Caki2 (cell line): ENCODE measurements around the gene HLCS. TPM values are rescaled to one million over a fixed set of nuclear protein-coding genes. Genes with fewer than 3 reads are reported as not detected.
A peak's percentile ranks its signal among the peaks of the same experiment; 100 is the strongest.

ENCODE experiments used
- DNase-seq: peaks from one replicate; pipeline ENCODE4 v3.0.0-alpha.2; 2015; ENCODE audit warnings: low read depth
- in situ Hi-C: cut with HindIII; loops from 2 replicates; pipeline ENCODE4 v1.10.0; 2016; ENCODE audit warnings: low sequenced_read_pairs, low pct_unique_long_range_greater_than_20kb, mixed read lengths
- total RNA-seq: library from RNA; depleted of rRNA; stranded (reverse); fragments of >200 nt; shearing (Covaris generic); gene quantifications from 2 replicates; pipeline ENCODE4 v1.2.3, GENCODE V29; 2014; ENCODE audit warnings: low replicate concordance

HLCS gene
- total RNA-seq, 1 experiment from 2014 or later, result 10.4 TPM

DNA sequence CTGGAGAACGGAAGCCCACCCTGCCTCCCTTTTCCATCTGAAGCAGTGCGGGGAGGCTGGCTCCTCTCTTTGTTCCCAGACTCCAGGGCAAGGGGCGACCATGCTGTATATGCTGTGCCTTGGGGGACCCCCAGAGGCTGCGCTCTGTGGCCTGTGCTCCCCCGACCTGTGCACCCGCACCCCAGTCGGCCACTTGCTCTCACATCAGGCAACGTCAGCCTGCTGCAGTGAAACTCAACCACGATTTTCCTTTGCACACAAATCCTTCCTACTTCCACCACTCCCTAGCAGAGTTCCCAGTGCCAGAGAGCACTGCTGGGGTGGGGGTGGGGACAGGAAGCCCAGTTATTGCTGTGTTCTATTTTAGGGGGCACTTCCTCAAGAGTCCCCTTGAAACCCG lies 215.1 kb downstream of the HLCS start:
- in situ Hi-C loops, result no loop called here
- DNase-seq, result no peak

DNA sequence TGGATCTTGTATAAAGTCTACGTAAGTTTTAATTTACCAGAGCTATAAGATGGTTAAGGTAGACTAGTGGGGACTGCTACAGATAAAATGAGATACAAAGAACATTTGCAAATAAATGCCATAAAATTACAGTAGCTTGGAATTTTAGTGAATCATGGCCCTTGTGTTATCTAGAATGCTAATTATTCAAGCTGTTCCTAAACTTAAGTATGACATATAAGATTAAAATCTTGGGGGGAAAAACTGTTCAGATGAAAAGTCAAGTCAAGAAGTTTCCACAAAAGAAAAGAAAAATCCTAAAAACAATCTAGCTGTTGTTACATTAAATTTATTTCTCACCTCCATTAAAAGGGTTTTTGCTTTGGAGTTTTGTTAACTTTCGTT lies 215.9 kb downstream of the HLCS start:
- in situ Hi-C loops, result no loop called here

DNA sequence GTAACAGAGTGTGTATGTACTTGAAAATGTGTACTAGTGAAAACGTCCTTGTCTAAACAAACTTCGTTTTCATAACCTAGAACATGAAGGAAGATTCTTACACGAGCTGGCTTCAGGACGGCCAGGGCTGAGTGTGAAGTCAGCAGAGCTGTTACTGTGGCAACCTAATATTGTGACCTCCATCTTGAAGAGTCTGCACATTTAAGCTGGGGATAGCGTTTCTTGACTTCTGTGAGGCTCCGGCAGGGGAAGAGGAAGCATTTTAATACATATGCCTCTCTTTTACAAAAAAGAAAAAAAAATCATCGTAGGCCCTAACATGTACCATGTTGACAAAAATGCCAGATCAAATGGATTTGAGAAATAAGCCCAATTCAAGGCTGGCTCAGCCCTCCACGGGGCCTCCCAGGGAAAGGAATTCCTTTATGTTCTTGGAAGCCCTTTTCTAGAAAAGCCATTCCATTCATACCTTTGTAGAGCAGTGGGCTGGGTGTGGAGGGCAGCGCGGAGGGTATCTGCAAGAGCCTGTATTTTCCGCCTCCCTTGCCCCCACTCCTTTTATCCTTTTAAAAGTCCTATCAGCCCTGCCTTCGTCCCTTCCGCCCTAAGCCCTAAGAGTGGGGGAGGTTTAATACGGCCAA lies 216.4 kb downstream of the HLCS start:
- in situ Hi-C loops, result no loop called here
- DNase-seq, result peak; percentile 27

More for the DNA sequence above, 215.9 kb downstream of the HLCS start:
- DNase-seq, result no peak

DNA sequence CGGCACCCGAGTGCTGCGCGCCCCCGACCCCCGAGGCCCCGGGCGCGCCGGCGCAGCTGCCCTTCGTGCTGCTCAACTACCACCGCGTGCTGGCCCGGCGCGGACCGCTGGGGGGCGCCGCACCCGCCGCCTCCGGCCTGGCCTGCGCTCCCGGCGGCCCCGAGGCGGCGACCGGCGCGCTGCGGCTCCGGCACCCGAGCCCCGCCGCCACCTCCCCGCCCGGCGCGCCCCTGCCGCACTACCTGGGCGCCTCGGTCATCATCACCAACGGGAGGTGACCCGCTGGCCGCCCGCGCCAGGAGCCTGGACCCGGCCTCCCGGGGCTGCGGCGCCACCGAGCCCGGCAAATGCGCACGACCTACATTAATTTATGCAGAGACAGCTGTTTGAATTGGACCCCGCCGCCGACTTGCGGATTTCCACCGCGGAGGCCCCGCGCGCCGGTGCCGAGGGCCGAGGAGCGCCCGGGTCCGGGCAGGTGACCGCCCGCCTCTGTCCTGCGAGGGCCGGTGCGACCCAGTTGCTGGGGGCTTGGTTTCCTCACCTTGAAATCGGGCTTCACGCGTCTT lies 218.6 kb downstream of the HLCS start:
- in situ Hi-C loops, result no loop called here
- DNase-seq, result peak; percentile 52

DNA sequence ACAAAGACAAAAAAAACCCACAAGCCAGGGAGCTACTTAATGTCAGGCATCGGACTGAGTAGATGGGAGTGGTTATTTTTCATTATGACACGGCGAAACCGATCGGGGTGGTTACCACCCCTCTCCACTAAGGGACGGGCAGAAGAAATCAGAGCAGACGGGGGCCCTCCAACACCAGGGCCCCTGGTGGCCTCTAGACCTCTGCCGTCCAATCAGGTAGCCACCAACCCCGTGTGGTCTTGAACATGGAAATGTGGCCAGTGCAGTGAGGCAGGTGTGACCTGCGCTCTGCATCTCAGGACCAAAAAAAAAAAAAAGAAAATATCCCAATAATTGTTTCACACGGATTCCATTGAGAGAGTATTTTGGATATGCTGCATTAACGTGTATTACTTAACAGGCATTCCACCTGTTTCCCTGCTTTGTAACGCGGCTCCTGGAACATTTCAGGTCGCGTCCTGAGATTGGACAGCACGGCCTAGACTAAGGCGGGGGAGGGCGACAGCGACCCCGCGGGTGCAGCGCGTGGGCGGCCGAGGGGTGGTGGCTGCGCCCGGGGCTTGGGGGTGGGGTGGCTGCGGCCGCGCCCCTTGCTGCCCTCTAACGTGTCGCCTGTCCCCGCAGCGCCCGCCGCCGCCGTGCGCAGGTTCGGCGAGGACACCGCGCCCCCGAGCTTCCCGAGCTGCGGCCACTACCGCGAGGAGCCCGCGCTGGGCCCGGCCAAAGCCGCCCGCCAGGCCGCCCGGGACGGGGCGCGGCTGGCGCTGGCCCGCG lies 219.2 kb downstream of the HLCS start:
- peak; percentile 26 for DNase-seq
- in situ Hi-C loops, result no loop called here

DNA sequence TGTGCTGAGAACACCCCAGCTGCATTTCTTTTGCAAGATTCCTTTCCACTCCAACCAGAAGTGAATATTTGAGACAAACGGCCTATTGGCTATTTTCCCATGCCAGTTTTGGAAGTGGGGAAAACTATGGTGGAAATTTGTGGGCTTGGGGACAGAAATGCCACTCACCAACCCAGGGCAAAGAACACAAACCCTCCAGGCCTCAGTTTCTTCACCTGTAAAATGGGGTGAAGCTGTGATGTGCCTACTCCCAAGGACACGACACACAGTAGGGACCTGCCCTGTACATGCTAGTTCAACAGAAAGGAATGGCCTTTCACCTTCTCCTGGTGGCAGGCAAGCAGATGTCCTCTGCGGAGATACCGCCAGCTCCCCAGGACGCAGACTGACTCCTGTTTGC lies 221.0 kb downstream of the HLCS start:
- in situ Hi-C loops, result no loop called here
- DNase-seq, result no peak

DNA sequence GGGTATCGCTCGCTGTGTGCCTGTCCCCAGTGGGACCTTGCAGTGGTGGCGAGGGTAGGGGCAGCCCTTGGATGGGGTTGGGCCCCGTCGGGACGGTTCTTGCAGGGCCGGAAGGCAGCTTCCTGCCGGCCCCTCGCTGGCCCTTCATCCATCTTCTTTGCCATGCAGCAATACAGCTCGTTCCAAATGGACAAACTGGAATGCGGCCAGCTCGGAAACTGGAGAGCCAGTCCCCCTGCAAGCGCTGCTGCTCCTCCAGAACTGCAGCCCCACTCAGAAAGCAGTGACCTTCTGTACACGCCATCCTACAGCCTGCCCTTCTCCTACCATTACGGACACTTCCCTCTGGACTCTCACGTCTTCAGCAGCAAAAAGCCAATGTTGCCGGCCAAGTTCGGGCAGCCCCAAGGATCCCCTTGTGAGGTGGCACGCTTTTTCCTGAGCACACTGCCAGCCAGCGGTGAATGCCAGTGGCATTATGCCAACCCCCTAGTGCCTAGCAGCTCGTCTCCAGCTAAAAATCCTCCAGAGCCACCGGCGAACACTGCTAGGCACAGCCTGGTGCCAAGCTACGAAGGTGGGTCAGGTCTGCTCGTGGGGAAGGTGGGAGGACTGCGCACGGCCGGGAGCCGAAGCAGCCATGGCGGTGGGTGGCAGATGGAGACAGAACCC lies 221.8 kb downstream of the HLCS start:
- in situ Hi-C loops, result no loop called here
- DNase-seq, result no peak

DNA sequence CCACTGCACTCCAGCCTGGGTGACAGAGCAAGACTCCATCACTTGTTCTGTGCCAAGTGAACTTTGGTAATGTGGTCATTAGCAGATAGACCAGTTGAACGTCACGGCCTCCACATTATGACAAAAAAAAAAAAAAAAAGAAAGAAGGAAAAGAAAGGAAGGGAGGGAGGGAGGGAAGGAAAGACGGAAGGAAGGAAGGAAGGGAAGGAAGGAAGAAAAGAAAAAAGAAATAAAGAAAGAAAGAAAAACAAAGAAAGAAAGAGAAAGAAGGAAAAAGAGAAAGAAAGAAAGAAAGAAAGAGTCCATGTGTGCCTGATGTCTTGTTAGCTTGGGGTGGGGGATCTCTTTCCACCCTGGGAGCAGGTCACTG lies 222.3 kb downstream of the HLCS start:
- in situ Hi-C loops, result no loop called here

DNA sequence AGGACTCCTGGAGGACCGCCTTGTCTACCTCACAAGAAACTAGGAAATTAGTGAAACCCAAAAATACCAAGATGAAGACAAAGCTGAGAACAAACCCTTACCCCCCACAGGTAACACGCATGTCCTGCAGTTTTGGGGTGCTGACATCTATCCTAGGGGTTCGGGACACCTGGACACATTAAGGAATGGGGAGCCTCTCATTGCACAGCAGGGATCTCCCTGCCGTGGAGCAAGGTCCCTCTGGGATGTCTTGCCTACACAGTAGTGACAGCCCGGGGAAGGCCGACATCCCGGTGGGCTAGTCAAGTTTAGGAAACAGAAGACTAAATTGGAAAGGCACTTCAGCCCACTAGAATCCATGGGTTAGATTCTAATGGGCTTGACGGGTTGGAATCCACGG lies 223.0 kb downstream of the HLCS start:
- in situ Hi-C loops, result no loop called here

More for the DNA sequence above, 222.3 kb downstream of the HLCS start:
- DNase-seq, result no peak

DNA sequence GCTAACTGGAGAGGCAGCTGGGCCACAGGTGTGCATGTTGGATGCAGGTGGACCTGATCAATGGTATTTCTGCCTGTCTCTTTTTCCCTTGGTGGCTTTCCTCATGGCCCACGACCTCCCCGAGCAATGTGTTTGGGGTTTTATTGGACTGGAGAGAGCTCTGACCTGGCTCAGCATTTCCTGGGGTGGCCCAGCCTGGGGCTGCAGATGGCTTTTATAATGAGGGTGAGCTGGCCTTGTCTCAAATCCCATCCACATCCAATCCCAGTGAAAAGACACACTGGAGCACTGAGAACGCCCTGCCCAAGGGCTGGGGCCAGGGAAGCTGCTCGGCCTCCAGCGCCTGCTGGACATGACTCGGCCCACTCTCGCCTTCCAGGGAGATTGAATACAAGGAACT lies 223.5 kb downstream of the HLCS start:
- no peak for DNase-seq
- in situ Hi-C loops, result no loop called here

More for the DNA sequence above, 223.0 kb downstream of the HLCS start:
- no peak for DNase-seq

DNA sequence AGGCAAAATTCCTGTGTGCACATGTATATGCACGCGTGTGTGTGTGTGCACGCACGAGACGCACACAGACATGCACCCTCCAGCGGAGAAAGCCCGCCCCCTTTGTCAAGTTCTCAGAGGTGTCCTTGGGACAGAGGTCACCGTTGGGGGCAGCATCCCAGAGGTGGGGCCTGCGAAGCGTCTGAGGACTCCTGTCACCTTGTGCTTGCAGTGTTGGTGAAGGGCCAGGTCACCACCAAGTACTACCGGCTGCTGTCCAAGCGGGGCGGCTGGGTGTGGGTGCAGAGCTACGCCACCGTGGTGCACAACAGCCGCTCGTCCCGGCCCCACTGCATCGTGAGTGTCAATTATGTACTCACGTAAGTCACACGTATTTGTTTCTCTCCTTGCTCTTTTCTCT lies 225.0 kb downstream of the HLCS start:
- in situ Hi-C loops, result no loop called here

DNA sequence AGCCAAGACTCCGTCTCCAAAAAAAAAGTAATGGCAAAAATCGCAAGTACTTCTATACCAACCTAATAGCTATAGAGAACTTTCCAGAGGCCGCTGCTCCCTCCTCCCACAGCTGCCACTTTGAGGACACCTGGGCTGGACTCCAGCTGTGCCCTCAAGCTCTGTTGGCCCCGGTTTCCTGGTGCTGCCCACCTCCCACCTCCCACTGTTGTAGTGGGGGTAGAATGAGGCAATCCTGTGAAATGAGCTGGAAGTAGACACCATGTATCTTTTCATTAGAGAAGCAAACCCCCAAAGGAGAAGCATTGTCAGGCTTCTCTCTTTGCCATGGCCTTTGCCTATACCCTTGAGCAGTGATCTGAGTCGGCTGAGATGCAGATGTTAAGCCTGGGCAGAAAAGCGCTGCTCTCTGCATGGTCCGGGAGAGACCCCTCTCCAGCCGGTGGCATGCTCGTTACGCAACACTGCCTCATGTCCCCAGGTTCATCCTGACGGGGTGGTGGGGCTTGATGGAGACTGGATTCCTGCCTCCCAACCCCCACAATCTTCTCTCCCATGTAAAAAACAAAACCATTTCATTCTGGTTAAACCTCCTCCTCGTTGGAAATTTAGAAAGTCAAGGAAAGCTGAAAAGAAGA lies 227.9 kb downstream of the HLCS start:
- in situ Hi-C loops, result no loop called here
- DNase-seq, result no peak

More for the DNA sequence above, 225.0 kb downstream of the HLCS start:
- no peak for DNase-seq

DNA sequence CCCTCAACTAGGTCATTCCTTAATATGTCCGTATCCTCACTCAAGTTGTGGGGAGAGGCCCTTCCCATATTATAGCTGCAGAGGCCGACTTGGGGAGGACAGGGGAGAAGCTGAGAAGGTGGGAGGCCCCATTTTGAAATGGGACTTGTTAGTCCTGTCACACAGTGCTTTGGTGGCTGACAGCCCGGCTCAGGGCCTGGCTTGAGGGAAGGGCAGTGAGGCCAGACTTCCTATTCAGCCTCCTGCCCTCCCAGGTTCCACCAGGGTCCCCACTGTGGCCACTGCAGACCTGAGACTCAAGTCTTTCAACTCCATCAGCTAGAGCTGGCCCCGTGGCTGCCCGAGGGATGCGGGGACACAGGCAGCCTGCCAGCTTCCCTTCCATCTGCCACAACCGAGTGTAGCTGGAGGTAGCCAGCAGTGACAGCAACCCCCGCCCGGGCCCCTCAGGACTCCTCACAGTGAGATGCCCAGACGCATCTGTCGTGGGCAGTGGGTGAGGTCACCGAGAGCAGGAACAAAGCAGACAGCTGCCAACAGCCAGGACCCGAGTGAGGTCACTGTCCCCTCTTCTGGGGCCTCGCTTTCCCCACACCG lies 230.6 kb downstream of the HLCS start:
- in situ Hi-C loops, result no loop called here
- no peak for DNase-seq

DNA sequence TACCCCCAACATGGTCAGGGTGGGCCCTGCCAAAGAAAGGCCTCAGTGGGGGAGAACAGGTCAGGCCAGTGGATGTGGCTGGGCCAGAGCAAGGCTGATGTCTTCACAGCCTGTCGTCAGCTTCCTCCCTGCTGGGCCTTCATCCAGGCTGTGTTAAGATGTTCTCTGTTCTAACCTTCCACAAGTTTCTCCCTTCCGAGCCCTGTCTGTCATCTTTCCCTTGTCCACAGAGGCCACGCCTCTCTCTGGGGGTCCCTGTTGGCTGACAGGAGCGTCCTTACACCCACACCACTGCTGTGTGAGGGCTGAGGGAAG lies 231.3 kb downstream of the HLCS start:
- no peak for DNase-seq
- in situ Hi-C loops, result no loop called here

DNA sequence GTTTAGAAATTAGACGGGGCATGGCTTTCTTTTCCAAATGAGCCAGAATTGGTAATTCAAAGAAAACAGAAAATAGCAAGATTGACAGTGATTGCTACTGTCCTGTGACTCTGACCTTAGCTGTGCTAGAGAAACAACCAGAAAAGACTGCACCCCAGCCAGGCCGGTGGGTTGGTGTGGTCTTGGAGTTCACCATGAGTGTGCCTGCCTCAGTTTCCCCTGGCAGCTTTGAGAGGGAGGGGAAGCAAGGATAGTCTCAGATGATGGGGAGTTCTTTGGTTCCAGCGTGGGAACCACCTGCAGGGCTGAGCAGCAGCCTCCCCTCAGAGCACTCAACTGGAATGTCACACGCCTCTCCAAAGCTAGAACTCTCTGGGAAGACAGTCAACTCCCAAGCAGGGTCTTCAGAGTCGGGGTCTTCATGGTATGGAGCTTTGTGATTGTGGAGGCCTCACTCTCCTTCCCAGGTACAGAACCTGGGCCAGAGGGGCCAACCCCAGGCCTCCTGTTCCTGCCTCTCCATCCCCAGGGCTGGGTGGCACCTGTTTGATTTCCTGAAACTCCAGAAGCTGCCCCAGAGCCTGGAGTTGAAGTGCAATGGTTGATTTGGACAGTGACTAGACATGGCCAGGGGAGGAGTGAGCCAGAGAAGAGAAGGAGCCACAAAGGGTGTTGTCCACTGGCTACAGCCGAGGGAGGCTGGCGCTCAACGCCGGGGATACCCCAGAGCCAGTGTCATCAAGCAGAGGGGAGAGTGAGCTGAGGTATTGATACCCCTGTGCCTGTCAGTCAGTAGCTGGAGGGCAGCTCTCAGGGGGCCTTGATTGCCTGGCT lies 231.9 kb downstream of the HLCS start:
- in situ Hi-C loops, result no loop called here
- DNase-seq, result no peak

DNA sequence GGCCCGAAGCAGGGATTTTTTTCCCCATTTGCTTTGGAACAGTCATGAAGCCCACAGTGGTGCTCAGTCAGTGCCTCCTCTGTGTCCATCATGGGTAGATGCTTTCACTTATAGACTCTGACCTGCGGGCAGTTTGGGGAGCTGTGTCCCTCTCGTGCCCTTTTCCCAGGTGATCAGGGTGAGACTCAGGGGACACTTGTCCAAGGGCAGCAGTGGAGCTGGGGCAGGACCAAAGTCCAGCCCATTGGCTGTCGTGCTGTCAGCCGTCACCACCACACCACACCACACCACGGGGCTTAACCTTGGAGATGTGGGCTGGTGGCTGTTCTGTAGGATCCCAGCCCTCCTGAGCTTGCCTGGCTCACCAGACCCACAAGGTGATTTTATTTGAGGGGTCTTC lies 232.6 kb downstream of the HLCS start:
- no peak for DNase-seq
- in situ Hi-C loops, result no loop called here

DNA sequence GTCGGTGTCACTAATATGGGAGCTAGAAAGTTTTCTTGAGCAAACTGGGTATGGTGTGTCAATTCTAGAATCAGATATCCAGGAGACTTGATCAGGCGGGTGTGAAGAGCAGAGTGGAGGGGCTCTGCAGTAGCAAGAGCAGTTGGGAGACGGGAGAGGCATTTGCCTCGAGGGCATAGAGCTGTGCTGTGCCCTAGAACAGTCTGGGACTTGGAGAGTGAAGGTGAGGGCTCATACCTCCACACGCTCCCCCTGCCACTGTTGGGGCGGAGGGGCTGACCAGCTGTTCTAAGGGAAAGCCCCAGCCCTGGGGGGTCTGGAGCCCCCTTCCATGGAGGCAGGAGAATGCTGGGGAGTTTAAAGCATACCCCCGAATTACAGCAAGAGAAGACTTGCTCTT lies 233.7 kb downstream of the HLCS start:
- DNase-seq, result no peak
- in situ Hi-C loops, result no loop called here

DNA sequence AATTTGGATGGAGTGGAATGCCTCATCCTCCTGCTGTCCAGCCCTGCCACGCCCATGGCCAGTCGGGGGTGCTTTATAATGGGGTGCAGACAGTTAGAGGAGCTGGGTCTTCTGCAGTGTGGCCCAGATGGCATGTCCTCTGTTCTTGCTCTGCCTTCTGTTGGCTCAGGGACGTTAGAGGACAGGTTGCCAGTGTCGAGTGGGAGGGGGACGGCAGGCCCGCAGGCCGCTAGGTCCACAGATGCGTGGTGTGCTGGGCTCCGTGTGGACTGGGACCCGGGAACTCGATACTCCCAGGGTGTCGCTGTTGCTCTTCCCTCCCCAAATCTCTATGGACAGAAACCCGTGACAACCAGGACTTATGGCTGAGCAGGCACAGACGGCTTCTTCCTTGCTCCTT lies 234.3 kb downstream of the HLCS start:
- DNase-seq, result no peak
- in situ Hi-C loops, result no loop called here
